Stimulated activated CD4-positive, alpha-beta T cell treated with anti-CD3 and anti-CD28 coated beads, Interleukin-15, amount 100 ng/mL, for 48 hours (primary cell): ENCODE data around the gene KCTD10.

ENCODE experiments used
- DNase-seq, 2 donors: peaks; one replicate each; pipeline ENCODE4 v3.0.0-alpha.2; 2020; ENCODE audit warnings: low read depth in 2 of 2

KCTD10 gene

DNA sequence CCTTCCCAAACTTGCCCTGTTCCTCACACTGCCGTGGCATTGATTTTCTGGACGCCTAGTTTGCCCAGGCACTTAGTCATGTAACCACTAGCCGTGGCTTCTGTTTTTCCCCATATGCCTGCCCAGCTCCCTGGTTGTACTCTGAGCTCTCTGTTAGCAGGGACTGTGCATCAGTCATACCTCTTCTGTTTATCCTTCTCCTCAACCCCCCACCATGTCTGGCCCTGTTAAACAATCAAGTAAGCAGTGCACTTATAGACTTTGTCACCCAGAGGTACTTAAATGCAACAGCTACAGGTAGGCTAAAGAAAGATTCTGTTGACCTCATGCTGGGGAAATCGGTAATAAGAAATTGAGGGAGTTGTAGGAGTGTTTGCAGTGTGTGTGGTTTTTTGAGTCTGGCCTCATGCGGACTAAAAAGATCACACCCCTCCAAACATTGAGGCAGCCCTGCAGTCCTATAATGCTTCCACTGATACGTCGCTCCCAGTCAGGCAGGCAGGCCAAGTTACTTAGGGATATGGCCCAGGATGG is 17.3 kb upstream of the KCTD10 start:
- no peak for DNase-seq

DNA sequence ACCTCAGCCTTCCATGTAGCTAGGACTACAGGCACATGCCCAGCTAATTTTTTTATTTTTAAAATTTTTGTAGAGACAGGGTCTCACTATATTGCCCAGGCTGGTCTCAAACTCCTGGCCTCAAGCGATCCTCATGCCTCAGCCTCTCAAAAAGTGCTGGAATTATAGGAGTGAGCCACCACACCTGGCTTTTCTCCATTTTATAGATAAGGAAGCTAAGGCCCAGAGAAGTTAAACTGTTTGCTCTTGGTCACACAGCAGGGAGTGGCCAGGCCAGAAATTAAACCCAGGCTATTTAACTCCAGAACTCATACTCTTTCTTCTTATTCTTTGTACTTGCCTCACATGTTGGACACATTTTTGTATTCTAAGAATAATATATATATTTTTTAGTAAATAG is 16.8 kb upstream of the KCTD10 start:
- DNase-seq, result no peak

DNA sequence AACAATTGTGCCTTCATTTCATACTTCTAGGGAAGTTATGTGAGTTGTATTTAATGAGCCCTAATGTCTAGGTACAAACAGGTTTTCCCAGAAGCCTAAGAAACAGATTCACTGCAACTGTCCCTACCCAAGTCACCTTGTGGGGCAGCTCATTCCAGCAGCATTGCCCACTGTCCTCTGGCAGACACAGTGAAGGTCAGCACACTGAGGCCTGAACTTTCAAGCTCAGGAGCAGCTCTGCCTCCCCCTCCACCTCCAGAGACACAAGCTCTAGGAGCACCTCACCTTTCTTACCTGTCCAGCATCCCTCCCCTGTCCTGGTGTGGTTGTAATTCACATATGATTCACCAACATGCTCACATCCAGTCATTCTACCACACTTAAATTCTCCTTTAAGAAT is 16.0 kb upstream of the KCTD10 start:
- no peak for DNase-seq

DNA sequence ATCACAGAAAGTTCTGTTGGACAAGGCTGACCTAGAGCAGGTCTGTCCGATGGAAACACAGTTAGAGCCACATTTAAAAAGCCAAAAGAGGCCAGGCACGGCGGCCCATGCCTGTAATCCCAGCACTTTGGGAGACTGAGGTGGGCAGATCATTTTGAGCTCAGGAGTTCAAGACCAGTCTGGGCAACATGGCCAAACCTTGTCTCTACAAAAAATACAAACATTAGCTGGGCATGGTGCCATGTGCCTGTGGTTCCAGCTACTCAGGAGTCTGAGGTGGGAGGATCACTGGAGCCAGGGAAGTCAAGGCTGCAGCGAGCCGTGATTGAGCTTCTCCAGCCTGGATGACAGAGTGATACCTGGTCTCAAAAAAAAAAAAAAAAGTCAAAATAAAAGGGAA is 15.3 kb upstream of the KCTD10 start:
- no peak for DNase-seq

DNA sequence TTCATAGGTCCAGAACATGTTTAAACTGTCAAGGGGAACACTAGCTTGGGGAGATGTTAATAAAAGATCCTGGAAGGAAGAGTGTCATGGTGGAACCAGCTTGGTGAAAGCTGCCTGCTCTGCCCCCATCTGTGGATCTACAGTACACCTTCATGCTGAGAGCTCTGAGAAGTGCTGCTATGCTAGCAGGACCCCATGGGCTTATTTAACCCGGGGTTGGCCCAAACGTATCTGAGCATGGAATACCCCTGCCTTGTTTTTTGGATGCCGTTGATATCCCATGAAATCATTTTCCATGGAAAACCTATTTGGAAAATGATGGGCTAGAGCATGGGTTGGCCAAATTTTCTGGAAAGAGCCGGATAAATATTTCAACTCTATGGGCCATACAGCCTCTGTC is 14.6 kb upstream of the KCTD10 start:
- DNase-seq, result no peak

DNA sequence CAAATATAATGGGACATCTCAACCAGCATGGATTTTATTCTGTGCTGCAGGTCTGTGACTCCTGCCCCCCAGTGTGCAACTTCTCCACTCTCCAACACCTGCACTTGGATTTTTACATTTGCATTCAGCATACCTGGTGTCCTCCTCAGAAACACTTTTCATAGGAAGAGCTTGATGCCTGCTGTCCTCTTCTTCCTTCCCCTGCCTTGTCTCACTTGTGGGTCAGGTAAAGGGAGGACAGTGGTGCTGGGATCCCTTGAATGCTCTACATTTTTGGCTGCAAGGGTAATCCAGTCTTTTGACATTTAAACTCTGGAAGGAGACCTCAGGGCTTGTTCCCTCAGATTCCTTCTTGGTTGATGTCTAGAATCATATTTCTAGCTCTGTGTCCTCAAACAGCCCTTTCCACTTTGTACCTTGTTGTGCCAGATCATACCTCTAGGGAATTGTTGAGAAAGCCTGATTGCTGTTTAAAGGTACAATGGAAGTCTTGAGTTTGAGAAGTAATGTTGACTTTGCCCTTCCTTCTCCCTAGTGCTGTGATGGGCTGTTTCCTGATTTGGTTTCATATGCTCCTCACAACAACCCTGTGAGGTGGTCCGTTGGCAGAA is 13.0 kb upstream of the KCTD10 start:
- no peak for DNase-seq

DNA sequence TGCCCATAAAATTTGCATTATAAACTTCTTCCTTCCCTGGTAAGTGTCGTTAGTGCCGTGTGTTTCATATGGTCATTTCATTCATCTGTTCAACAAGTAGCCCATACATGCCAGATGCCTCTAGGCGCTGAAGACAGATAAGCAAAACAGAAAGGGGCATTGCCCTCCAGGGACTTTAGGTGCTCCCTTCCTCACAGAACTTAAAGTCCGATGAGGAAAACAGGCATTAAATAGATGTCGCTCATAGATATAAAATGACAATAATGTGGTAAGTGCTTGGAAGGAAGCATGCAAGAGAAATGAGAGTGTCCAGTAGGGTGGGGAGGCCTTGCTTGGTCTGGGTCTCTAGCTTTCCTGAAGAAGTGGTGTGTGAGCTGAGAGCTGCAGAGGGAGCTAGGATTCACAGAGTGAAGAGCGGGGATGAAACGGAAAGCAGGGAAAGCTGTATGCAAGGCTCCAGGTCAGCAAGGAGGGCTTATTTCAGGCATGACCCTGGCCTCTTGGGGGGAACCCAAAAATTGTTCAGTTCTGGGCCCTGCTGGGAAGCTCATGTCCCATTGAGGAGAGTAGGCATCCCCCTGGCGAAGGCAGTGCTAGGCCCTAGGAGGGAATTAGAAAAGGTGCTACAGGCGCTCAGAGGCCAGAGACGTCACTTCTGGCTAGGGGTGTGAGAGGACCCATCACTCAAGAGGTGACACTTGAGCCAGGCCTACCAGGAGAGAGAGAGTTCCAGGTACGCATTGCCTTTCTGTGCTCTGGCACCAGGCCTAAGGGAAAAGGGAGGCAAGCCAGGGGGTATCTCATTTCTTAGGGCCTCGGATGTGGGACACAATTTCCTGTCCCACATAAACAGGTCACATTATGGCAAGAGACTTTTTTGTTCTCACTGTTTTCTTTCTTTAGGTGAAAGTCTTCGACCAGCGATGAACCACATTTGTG is 12.2 kb upstream of the KCTD10 start:
- DNase-seq, result no peak

DNA sequence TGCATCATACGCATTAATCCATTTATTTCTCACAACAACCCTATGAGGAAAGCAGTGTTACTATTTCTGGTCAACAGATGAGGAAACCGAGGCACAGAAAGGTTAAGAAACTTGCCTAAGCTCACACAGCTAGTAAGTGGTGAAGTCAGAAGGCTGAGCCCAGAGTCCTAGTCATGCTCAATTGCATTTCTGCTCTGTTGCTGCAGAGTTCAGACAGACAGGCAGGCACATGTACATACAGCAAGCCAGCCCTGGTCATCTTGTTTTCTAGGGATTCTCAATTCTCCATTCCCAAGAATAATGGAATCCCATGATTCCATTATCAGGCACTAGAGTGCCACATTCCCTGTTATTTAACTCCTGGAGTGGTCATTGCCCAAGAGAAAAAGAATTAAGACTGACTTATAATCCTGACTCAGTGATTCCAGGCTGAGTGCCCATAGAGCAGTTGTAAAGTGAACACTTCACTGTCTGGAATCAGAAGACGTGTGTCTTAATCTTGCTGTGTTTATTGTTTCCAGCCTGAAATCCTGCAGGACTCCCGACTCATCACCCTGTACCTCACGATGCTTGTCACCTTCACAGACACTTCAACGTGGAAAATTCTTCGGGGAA is 11.1 kb upstream of the KCTD10 start:
- no peak for DNase-seq

DNA sequence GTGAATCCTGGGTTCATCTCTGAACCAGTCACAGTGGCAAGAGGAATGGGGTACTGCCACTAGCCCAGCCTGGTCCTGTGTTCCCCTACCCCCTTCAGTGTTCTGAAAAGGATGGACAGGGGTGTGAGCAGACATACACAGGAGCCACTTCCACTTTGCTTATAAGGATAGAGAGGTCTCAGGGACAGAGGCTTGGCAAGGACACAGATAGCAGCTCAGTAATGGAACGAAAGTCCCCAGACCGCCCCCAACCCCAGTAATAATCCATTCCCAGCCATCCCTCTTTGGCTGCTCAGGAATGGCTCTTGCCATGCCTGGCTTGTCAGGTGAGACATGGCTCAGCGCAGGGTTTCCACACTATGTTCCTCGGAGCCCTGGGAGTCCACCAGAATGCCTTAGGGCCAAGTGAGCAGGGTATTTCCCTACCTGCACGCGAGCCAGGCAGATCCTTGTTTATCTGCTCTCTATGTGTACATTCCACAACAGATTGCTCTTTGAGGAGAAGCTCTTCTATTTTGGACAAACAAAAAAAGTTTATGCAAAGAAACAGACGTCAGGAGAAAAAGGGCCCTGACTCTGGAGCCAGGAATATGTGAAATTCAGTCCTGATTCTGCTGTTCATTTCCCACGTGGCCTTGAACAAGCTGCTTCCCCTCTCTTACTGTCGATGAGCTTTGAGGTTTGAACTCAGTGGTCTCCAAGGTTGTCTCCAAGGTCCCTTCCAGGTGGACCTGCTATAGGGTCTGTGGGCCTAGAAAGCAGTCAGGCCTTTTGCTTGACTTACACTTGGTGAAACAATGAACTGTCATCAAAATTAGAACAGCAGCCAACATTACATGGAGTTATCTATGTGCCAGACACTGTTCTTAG is 10.3 kb upstream of the KCTD10 start:
- DNase-seq, result no peak

DNA sequence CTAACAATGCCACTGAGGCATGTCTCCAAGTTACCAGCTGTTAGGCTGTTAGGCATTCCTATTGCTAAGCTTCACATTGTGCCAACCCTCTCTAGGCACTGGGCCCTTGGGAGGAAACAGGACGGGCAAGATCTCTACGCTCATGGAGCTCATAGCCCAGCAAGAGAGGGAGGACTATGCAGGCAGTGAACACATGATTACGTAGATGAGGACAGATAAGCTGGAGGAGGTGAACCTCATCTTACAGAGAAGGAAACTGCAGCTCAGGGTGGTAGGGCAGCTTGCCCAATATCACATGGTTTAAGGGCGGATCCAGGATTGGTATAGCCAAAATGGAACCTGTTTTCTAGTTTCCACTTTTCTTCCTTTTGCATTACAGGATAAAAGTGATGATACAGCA is 8.1 kb upstream of the KCTD10 start:
- no peak for DNase-seq

DNA sequence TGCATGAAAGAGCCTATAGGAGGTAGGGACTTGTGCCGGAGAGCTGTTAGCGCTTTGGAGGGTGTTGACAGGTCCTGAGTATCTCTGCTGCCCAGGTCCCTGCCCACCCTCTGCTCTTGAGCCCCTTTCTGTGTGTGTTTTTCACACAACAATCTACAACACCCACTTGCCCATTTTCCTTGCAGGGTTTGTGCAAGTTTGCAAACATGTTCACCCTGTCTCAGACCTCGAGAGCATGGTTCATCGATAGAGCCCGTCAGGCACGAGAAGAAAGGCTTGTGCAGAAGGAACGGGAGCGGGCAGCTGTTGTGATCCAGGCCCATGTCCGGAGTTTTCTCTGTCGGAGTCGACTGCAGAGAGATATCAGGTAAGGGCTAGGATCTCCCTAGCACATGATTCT is 6.2 kb upstream of the KCTD10 start:
- DNase-seq, result no peak

DNA sequence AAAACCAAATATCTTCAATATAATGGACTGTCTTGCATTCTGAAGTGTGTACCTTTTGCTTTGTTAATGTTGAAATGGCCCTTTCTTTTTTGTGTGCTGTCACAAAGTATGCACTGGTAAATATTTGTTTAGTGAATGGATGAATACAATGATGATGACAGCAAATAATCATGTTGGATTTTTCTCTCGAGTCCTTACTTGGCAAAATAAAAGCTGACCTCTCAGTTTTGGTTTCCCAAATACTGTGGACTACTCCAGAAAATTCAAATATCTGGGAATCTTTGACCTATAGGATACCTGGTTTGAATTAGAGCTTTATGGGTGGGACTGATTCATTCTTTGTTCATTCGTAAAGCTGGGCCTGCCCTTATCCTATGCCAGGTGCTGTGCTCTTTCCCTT is 5.8 kb upstream of the KCTD10 start:
- DNase-seq, result no peak

DNA sequence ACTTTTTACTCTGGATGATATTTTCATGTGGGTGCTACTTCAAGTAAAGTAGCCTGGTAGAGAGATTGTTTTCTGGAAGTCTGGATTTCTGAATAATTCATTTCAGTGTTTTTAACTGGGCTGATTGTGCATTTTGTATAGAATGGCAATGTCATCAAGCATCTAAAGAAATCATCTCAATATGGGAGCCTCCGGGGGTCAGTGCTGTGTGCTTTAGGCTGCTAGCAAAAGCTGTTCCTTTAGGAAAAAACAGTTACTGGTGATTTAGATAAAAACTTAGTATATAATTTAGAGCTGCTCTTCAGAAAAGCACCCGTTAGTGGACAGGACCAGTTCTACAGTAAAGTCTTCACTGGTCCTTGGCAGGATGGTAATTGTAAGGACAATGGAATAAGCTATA is 5.4 kb upstream of the KCTD10 start:
- no peak for DNase-seq

DNA sequence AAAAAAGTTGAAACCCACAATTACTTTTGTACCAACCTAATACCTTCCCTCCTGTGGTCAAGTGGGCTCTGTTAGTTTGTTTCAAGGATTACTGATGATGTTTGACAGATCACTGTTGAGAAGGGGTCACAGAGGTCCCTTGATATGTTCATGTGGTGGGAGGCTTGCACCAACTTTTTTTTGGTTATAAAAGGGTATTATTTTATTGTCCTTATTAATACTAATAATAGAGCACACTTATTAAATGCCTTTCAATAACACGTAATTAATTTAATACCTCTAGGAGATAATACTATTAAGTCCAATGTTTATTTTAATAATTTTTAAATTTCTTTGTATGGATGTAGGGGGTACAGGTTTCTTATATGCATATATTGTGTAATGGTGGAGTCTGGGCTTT is 4.8 kb upstream of the KCTD10 start:
- DNase-seq, result no peak

DNA sequence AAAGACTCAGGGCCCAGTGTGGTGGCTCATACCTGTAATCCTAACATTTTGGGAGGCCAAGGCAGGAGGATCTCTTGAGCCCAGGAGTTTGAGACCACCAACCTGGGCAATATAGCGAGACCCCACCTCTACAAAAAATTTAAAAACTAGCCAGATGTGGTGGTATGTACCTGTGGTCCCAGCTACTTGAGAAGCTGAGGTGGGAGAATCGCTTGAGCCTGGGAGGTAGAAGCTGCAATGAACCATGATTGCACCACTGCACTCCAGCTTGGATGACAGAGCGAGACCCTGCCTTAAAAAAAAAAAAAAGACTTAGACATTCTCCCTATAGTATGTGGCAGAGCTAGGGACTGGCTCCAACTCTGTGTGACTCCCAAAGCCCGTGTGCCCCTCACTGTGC is 3.3 kb upstream of the KCTD10 start:
- no peak for DNase-seq

DNA sequence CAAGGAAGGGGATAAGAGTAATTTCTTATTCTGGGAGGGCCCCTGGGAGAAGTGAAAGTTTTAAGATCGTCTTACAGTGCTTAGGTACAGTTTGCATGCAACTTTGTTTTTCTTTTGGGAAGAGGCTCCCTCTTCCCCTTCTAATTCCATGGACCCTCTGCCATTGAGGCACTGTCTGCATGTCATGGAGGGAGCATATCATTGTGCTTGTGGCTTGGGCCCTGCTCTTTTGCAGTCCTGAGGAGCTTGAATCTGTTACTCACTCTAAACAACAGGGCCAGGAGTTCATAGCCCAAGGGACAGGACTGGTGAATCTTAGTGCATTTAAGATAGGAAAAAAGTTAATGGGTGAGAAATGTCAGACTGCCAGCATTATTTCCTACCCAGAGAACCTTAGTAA is 2.7 kb upstream of the KCTD10 start:
- DNase-seq, result no peak

DNA sequence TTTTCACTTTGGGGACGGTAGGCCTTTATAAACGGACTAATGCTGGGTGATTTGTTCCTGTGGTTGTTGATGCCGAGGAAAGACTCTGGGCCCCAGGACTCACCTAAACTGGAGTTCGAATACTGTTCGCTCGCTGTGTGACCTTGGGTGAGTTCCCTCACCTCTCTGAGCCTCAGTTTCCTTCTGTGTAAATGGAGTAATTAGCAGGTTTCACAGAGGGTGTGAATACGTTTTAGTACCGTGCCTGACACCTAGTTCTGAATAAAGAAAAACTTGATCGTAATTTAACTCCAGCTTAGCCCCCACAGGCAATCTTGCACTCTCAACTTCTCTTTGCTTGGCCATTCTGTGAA is 839 bp upstream of the KCTD10 start:
- DNase-seq, result no peak

DNA sequence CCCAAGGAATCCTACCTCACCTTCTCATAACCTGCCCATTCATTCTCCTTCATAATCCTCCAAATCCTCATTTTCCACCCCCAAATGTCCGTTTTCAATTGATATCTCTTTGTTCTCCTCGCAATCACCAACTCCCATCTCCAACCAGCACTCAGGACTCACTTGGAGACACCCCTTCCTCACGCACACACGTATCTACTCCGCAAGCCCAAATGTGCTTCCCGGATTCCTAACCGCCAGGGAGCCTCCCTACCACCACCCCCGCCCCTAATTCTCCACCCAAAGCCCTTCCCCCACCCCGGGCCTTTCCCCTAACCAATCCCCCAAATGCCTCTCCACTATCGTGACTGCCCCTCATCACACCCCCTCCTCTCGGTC is 304 bp downstream of the KCTD10 start:
- DNase-seq, result no peak

DNA sequence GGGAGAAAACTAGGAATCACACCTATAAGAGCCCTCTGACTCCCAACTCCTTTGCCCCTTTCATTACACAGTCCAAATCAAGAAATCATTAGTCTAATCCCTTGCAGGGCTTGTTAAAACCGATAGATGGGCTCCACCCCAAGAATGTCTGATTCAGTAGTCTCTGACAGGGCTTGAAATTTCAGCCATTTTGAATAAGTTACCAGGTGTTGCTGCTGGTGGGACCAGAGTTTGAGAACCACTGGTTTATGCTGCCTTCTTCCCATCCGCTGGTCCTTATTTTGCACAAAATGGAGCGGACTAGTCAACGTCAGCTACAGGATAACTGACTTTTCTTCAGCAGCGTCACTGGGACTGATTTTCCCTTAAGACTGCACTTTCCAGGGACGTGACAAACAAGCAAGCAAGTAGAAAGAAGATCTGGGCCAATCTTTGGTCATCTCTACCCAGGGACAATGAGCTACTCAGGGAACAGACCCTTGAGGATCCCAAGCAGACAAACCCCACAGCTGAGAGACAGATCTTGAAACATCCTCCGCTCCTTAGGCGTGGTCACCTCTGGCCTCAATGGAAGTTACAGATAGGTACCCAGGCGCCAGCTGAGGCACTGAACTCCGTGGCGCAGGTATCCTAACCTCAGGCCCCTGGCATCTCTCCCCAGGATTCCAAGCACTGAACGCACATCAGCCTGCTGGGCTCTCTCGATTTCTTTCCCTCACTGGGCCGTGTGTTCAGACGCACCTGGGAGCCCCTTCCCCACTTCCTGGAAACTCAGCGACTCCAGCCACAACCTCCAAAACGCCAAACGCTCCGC is 900 bp downstream of the KCTD10 start:
- no peak for DNase-seq

DNA sequence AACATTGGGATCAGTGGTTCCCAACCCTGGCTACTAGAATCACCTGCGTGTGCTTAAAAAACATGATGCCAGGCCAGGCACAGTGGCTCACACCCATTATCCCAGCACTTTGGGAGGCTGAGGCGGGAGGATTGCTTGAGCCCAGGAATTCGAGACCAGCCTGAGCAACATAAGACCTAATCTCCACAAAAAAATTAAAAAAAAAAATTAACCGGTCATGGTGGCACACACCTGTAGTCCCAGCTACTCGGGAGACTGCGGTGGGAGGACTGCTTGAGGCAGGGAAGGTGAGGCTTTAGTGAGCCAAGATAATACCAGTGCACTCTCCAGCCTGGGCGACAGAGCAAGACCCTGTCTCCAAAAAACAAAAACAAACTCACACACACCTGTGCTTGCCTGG is 2.0 kb downstream of the KCTD10 start:
- DNase-seq, result no peak
